HL-60 (cell line): ENCODE results near the gene PKP1.

Experiments
- DNase-seq, 2 experiments: peaks; one replicate each; pipeline ENCODE4 v3.0.0-alpha.2; 2010 to 2020; ENCODE audit warnings: low read depth in 1 of 2, low spot score in 1 of 2
- H3K27ac ChIP-seq: fragments of 250-450 bp; sonication (Bioruptor Pico); replicated peaks from 2 replicates; pipeline ENCODE4 v1.5.1; 2020; ENCODE audit warnings: mild to moderate bottlenecking, moderate library complexity
- H3K27me3 ChIP-seq: fragments of 250-450 bp; sonication (Bioruptor Pico); 2 replicates; pipeline ENCODE4 v1.5.1; 2021; ENCODE audit warnings: mild to moderate bottlenecking, moderate library complexity; ENCODE audit not compliant: insufficient read depth, poor library complexity, severe bottlenecking
- H3K4me3 ChIP-seq: replicated peaks from 2 replicates; pipeline ENCODE4 v1.5.1; 2011; ENCODE audit warnings: mild to moderate bottlenecking, control low read depth, low read length; ENCODE audit not compliant: insufficient read depth
- GABPA ChIP-seq: IDR thresholded peaks from 2 replicates; pipeline ENCODE4 v1.6.1; 2012; ENCODE audit warnings: low read depth
- POLR2AphosphoS5 ChIP-seq: IDR thresholded peaks from 2 replicates; pipeline ENCODE4 v1.6.1; 2012; ENCODE audit warnings: low read depth
- REST ChIP-seq: IDR thresholded peaks from 2 replicates; pipeline ENCODE4 v1.6.1; 2012; ENCODE audit warnings: low read depth; ENCODE audit not compliant: insufficient replicate concordance
- SPI1 ChIP-seq: IDR thresholded peaks from 2 replicates; pipeline ENCODE4 v1.6.1; 2012; ENCODE audit warnings: low read depth, mild to moderate bottlenecking, borderline replicate concordance
- TF ChIP-seq, protein P1 (sequence below): IDR thresholded peaks from one replicate; pipeline ENCODE4 v1.5.1; 2011; ENCODE audit warnings: low read length, control low read depth, inconsistent platforms; ENCODE audit not compliant: insufficient read depth

The PKP1 gene

DNA sequence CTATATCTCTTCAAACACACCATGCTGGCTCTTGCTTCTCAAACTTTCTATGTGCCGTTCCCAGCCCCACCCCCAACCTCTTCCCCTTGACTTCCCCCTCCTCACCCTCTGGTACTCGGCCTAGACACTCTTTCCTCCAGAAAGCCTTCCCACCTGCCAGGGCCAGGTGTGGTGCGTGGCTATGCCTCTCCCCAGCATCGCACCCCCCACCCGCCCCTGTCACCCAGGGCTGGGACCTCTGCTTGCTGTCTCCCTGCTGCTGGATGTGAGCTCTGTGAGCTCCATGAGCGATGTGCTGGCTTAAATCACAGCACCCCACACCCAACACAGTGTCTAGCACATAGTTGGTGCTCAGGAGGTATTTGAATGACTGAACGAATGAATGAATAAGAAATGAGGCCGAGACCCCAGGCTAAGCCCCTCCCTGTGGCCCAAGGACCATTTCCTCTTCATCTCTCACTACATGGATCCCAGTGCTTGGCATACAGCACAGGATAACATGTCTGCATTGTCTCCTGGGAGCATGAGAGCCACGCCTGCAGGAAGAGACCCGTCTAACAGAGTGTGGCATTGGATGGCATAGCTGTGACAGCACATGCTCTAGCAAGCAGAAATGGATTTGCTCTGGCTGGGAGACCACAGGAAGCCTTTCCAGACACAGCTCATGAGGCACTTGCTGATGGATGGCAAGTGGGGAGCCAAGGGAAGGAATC lies 74.5 kb downstream of the PKP1 start:
- H3K4me3 ChIP-seq: no peak overlapping the region
- no peaks in the 10 kb centered on the region for H3K27me3 ChIP-seq
- no peak overlapping the region for H3K27ac ChIP-seq
- TF ChIP-seq SPI1 (no peak), REST (no peak), GABPA (no peak), POLR2AphosphoS5 (no peak)
- TF ChIP-seq, protein P1, sequence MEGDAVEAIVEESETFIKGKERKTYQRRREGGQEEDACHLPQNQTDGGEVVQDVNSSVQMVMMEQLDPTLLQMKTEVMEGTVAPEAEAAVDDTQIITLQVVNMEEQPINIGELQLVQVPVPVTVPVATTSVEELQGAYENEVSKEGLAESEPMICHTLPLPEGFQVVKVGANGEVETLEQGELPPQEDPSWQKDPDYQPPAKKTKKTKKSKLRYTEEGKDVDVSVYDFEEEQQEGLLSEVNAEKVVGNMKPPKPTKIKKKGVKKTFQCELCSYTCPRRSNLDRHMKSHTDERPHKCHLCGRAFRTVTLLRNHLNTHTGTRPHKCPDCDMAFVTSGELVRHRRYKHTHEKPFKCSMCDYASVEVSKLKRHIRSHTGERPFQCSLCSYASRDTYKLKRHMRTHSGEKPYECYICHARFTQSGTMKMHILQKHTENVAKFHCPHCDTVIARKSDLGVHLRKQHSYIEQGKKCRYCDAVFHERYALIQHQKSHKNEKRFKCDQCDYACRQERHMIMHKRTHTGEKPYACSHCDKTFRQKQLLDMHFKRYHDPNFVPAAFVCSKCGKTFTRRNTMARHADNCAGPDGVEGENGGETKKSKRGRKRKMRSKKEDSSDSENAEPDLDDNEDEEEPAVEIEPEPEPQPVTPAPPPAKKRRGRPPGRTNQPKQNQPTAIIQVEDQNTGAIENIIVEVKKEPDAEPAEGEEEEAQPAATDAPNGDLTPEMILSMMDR: no peak
- DNase-seq: no peak

- no peak overlapping the region for H3K27ac ChIP-seq
- H3K4me3 ChIP-seq: no peak overlapping the region
- DNase-seq: no peak
- TF ChIP-seq REST (no peak), SPI1 (no peak), POLR2AphosphoS5 (no peak), GABPA (no peak)
- TF ChIP-seq, protein P1: no peak
- no peaks in the 10 kb centered on the region for H3K27me3 ChIP-seq
Measured at GRCh38 chr1:201358596-201358995, 75.3 kb downstream of the PKP1 start.

DNA sequence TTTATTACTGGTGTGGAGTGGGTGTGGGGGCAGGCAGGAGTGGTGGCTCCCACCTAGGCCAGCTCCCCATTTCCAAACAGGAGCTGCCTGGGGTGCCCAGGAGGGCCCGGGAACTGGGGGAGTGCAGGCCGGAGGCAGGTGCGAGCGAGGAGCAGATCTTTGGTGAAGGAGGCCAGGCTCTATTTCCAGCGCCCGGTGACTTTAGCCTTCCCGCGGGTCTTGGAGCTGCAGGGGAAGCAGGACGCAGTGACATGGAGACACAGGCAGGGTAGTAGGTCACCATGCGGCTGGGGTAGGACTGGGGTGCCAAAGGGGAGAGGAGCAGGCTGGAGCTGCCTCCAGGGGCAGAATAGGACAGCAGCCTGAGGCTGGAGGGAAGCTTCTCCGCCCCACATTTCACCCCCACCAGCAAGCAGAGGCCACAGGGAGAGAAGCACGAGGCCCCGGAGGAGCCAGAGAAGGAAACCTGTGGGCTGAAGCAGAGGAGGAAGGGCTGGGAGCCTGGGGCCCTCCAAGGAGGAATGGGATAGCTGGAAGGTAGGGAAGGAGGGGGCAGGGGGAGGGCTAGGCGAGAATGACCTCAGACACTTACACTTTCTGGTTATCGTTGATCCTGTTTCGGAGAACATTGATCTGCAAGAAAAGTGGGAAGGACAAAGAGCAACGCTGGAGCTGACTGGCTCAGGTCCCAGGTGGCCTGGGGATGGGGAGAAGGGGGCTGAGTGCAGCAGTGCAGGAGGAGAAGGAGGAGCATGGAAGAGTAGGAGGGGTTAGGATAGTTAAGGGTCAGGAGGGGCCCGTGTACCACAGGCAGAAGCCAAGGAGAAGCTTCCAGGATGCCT lies 75.9 kb downstream of the PKP1 start:
- no peak for DNase-seq
- no peak overlapping the region for H3K4me3 ChIP-seq
- TF ChIP-seq GABPA (no peak), SPI1 (no peak)
- no peaks in the 10 kb centered on the region for H3K27me3 ChIP-seq
- H3K27ac ChIP-seq: no peak overlapping the region

- DNase-seq: no peak
- Histone ChIP-seq H3K27ac (no peak overlapping the region), H3K4me3 (no peak overlapping the region), H3K27me3 (no peaks in the 10 kb centered on the region)
- TF ChIP-seq REST (no peak), SPI1 (no peak), GABPA (no peak)
- TF ChIP-seq, protein P1: no peak
Measured at GRCh38 chr1:201359873-201360210, 76.5 kb downstream of the PKP1 start.
